HL-60 (cell line): ENCODE results near the gene OPALIN.

ENCODE experiments used
- GABPA ChIP-seq: IDR thresholded peaks from 2 replicates; pipeline ENCODE4 v1.6.1; 2012; ENCODE audit warnings: low read depth
- POLR2AphosphoS5 ChIP-seq: IDR thresholded peaks from 2 replicates; pipeline ENCODE4 v1.6.1; 2012; ENCODE audit warnings: low read depth
- SPI1 ChIP-seq: IDR thresholded peaks from 2 replicates; pipeline ENCODE4 v1.6.1; 2012; ENCODE audit warnings: low read depth, mild to moderate bottlenecking, borderline replicate concordance
- TF ChIP-seq, protein P1 (sequence below): IDR thresholded peaks from 2 replicates; pipeline ENCODE4 v1.6.1; 2012; ENCODE audit warnings: low read depth; ENCODE audit not compliant: insufficient replicate concordance
- TF ChIP-seq, protein P2 (sequence below): IDR thresholded peaks from one replicate; pipeline ENCODE4 v1.5.1; 2011; ENCODE audit warnings: low read length, control low read depth, inconsistent platforms; ENCODE audit not compliant: insufficient read depth

DNA sequence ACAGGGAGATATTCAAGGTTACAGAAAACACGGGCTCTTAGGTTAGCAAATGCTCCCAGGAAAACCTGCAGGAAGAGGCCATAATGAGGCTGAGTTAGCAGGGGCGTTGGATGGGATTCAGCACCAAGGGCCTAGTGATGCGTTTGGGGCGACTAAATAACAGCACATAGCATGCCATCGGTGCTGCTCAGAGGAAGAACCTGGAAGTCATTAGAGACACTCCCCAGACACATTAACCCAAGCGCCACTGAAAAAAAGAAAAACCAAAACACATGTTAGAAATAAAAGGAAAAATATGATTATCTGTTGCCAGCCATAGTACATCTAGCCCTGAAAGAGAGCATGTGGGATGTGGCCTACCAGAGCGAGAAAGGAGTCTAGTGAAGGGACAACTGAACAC lies 28.8 kb upstream of the OPALIN start:
- TF ChIP-seq, protein P1, sequence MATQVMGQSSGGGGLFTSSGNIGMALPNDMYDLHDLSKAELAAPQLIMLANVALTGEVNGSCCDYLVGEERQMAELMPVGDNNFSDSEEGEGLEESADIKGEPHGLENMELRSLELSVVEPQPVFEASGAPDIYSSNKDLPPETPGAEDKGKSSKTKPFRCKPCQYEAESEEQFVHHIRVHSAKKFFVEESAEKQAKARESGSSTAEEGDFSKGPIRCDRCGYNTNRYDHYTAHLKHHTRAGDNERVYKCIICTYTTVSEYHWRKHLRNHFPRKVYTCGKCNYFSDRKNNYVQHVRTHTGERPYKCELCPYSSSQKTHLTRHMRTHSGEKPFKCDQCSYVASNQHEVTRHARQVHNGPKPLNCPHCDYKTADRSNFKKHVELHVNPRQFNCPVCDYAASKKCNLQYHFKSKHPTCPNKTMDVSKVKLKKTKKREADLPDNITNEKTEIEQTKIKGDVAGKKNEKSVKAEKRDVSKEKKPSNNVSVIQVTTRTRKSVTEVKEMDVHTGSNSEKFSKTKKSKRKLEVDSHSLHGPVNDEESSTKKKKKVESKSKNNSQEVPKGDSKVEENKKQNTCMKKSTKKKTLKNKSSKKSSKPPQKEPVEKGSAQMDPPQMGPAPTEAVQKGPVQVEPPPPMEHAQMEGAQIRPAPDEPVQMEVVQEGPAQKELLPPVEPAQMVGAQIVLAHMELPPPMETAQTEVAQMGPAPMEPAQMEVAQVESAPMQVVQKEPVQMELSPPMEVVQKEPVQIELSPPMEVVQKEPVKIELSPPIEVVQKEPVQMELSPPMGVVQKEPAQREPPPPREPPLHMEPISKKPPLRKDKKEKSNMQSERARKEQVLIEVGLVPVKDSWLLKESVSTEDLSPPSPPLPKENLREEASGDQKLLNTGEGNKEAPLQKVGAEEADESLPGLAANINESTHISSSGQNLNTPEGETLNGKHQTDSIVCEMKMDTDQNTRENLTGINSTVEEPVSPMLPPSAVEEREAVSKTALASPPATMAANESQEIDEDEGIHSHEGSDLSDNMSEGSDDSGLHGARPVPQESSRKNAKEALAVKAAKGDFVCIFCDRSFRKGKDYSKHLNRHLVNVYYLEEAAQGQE, result no peak
- TF ChIP-seq, protein P2, sequence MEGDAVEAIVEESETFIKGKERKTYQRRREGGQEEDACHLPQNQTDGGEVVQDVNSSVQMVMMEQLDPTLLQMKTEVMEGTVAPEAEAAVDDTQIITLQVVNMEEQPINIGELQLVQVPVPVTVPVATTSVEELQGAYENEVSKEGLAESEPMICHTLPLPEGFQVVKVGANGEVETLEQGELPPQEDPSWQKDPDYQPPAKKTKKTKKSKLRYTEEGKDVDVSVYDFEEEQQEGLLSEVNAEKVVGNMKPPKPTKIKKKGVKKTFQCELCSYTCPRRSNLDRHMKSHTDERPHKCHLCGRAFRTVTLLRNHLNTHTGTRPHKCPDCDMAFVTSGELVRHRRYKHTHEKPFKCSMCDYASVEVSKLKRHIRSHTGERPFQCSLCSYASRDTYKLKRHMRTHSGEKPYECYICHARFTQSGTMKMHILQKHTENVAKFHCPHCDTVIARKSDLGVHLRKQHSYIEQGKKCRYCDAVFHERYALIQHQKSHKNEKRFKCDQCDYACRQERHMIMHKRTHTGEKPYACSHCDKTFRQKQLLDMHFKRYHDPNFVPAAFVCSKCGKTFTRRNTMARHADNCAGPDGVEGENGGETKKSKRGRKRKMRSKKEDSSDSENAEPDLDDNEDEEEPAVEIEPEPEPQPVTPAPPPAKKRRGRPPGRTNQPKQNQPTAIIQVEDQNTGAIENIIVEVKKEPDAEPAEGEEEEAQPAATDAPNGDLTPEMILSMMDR, result no peak
- TF ChIP-seq GABPA, result no peak
- TF ChIP-seq POLR2AphosphoS5, result no peak
- no peak for TF ChIP-seq SPI1
